Mesodermal cell (in vitro differentiated cells): ENCODE data around the gene LRIT2.

Source experiments
- H3K27ac ChIP-seq: 2 replicates; pipeline ENCODE4 v1.7.0; 2013; ENCODE audit warnings: mild to moderate bottlenecking, low read depth, low read length, moderate library complexity; ENCODE audit not compliant: severe bottlenecking
- H3K36me3 ChIP-seq: 2 replicates; pipeline ENCODE4 v1.7.1; 2013; ENCODE audit warnings: mild to moderate bottlenecking, low read length, moderate library complexity; ENCODE audit not compliant: control insufficient read depth, insufficient read depth
- H3K4me1 ChIP-seq: one replicate; pipeline ENCODE4 v1.7.1; 2013; ENCODE audit warnings: mild to moderate bottlenecking, low read length; ENCODE audit not compliant: insufficient read depth, control insufficient read depth, poor library complexity, severe bottlenecking
- H3K4me3 ChIP-seq: 2 replicates; pipeline ENCODE4 v1.7.0; 2013; ENCODE audit warnings: low read length, control low read depth, mild to moderate bottlenecking; ENCODE audit not compliant: insufficient read depth, poor library complexity, severe bottlenecking; ENCODE audit errors: extremely low read depth
- H3K9me3 ChIP-seq: 2 replicates; pipeline ENCODE4 v1.7.1; 2013; ENCODE audit warnings: mild to moderate bottlenecking, low read length, moderate library complexity; ENCODE audit not compliant: control insufficient read depth
- WGBS, 2 experiments: methylation state at CpG; one replicate each; pipeline ENCODE4 v1.1.5; 2013; ENCODE audit warnings: missing lambda C conversion rate in 2 of 2; ENCODE audit not compliant: insufficient coverage in 2 of 2; 5-methylcytosine and 5-hydroxymethylcytosine counted together

LRIT2 gene

GRCh38 chr10:84196083-84196482 is 29.3 kb downstream of the LRIT2 start:
- Histone ChIP-seq H3K36me3 (no peaks in the 10 kb centered on the region), H3K9me3 (no peaks in the 10 kb centered on the region), H3K4me3 (no peak overlapping the region), H3K27ac (no peak overlapping the region), H3K4me1 (peaks cover 8% of the 10 kb centered on the region)
- 53 to 63% methylated on average over 4 of the region's 4 CpGs for WGBS, 2 experiments

- H3K9me3 ChIP-seq, result no peaks in the 10 kb centered on the region
- 39 to 41% methylated on average over 37 to 38 of the region's 43 CpGs for WGBS, 2 experiments
- peak overlapping the region; percentile 41 for H3K4me3 ChIP-seq
Measured at GRCh38 chr10:84195044-84195830, 30.1 kb downstream of the LRIT2 start.

GRCh38 chr10:84194424-84195043 is 30.8 kb downstream of the LRIT2 start, which contains the start of gene CDHR1:
CDHR1 (plus strand) TSS chr10:84194537; CDS start chr10:84194761, 224 bp downstream.
- Histone ChIP-seq H3K4me3 (peak within 1 kb of the TSS; percentile 41), H3K36me3 (no peaks in the 10 kb centered on the region), H3K4me1 (peaks cover 8% of the 10 kb centered on the region), H3K9me3 (no peaks in the 10 kb centered on the region), H3K27ac (no peak within 1 kb of the TSS)
- 3 to 4% methylated on average over 37 to 48 of the region's 61 CpGs for WGBS, 2 experiments

More at GRCh38 chr10:84195044-84195830, 30.1 kb downstream of the LRIT2 start:
- Histone ChIP-seq H3K36me3 (no peaks in the 10 kb centered on the region), H3K27ac (no peak overlapping the region), H3K4me1 (peaks cover 8% of the 10 kb centered on the region)

GRCh38 chr10:84193846-84194423 is 31.4 kb downstream of the LRIT2 start:
- whole genome bisulfite sequencing, 2 experiments, result 20 to 54% methylated on average over 1 to 5 of the region's 5 CpGs
- Histone ChIP-seq H3K9me3 (no peaks in the 10 kb centered on the region), H3K36me3 (no peaks in the 10 kb centered on the region), H3K4me3 (peak overlapping the region; percentile 41), H3K4me1 (peaks cover 8% of the 10 kb centered on the region), H3K27ac (no peak overlapping the region)

- Histone ChIP-seq H3K9me3 (no peaks in the 10 kb centered on the region), H3K4me1 (peaks cover 8% of the 10 kb centered on the region), H3K4me3 (no peak overlapping the region), H3K36me3 (no peaks in the 10 kb centered on the region), H3K27ac (no peak overlapping the region)
- 85 to 100% methylated on average over 1 of the region's 2 CpGs for WGBS, 2 experiments
Measured at GRCh38 chr10:84193327-84193726, 32.0 kb downstream of the LRIT2 start.

GRCh38 chr10:84191106-84191505 is 34.2 kb downstream of the LRIT2 start:
- H3K4me3 ChIP-seq, result no peak overlapping the region
- H3K36me3 ChIP-seq, result no peaks in the 10 kb centered on the region
- 89 to 94% methylated on average over 4 to 5 of the region's 5 CpGs for WGBS, 2 experiments
- no peak overlapping the region for H3K27ac ChIP-seq
- peaks cover 8% of the 10 kb centered on the region for H3K4me1 ChIP-seq
- H3K9me3 ChIP-seq, result no peaks in the 10 kb centered on the region

- H3K36me3 ChIP-seq, result no peaks in the 10 kb centered on the region
- H3K4me3 ChIP-seq, result no peak overlapping the region
- peaks cover 8% of the 10 kb centered on the region for H3K4me1 ChIP-seq
- WGBS, 2 experiments, result 82 to 100% methylated on average over 3 of the region's 3 CpGs
- H3K9me3 ChIP-seq, result no peaks in the 10 kb centered on the region
- H3K27ac ChIP-seq, result no peak overlapping the region
Measured at GRCh38 chr10:84190621-84191020, 34.7 kb downstream of the LRIT2 start.

GRCh38 chr10:84188815-84189214 is 36.5 kb downstream of the LRIT2 start:
- no peak overlapping the region for H3K27ac ChIP-seq
- 76 to 83% methylated on average over 3 of the region's 3 CpGs for WGBS, 2 experiments

GRCh38 chr10:84185526-84186175 is 39.7 kb downstream of the LRIT2 start:
- WGBS, 2 experiments, result 78 to 83% methylated on average over 7 to 11 of the region's 11 CpGs
- Histone ChIP-seq H3K4me1 (no peaks in the 10 kb centered on the region), H3K9me3 (no peaks in the 10 kb centered on the region), H3K4me3 (no peak overlapping the region), H3K27ac (no peak overlapping the region), H3K36me3 (no peaks in the 10 kb centered on the region)

More at GRCh38 chr10:84188815-84189214, 36.5 kb downstream of the LRIT2 start:
- Histone ChIP-seq H3K4me3 (no peak overlapping the region), H3K36me3 (no peaks in the 10 kb centered on the region), H3K9me3 (no peaks in the 10 kb centered on the region), H3K4me1 (peaks cover under 1% of the 10 kb centered on the region)

GRCh38 chr10:84184517-84184916 is 40.8 kb downstream of the LRIT2 start:
- Histone ChIP-seq H3K9me3 (no peaks in the 10 kb centered on the region), H3K27ac (no peak overlapping the region), H3K4me3 (no peak overlapping the region), H3K4me1 (no peaks in the 10 kb centered on the region), H3K36me3 (no peaks in the 10 kb centered on the region)
- 82 to 87% methylated on average over 3 to 4 of the region's 4 CpGs for WGBS, 2 experiments
